SK-N-SH (cell line): Measurements from ENCODE around the gene PNKD. TPM values are rescaled to one million over a fixed set of nuclear protein-coding genes. Genes with fewer than 3 reads are reported as not detected.

ENCODE experiments used
- CTCF ChIA-PET: fragments of 300-600, 350-600 bp; formaldehyde crosslinking; extraction: SDS; loops from one replicate; lab custom pipeline; 2021; lab: Yijun Ruan, JAX
- POLR2A ChIA-PET: fragments of 350-600 bp; sonication (Branson Sonifier 250); formaldehyde crosslinking; extraction: SDS; loops from one replicate; lab custom pipeline; 2020; ENCODE audit warnings: antibody characterized with exemption, inconsistent platforms; lab: Yijun Ruan, JAX
- DNase-seq: peaks from one replicate; pipeline ENCODE4 v3.0.0; 2012
- H2AFZ ChIP-seq: fragments of 200-600 bp; sonication (generic); 2 replicates; pipeline ENCODE4 v1.8.1; 2016; ENCODE audit warnings: antibody characterized with exemption, mild to moderate bottlenecking, low read depth
- H3F3A ChIP-seq: fragments of 200-600 bp; sonication (generic); replicated peaks from 2 replicates; pipeline ENCODE3; 2016; ENCODE audit warnings: antibody characterized with exemption, mild to moderate bottlenecking; ENCODE audit not compliant: insufficient read depth
- H3K27ac ChIP-seq, 2 experiments: fragments of 200-500 bp in 1 of 2; fragments of 200-600 bp in 1 of 2; sonication (Bioruptor generic) in 1 of 2; sonication (generic), shearing (Covaris generic) in 1 of 2; 2 replicates each; pipeline versions ENCODE4 v1.5.1 to v1.6.1; 2014 to 2016; ENCODE audit warnings: low read depth in 2 of 2, inconsistent platforms in 1 of 2, low read length in 1 of 2, mild to moderate bottlenecking in 1 of 2, mixed read lengths in 1 of 2
- H3K27me3 ChIP-seq: fragments of 200-600 bp; sonication (generic), shearing (Covaris generic); 2 replicates; pipeline ENCODE4 v1.6.1; 2016; ENCODE audit warnings: mixed run types; ENCODE audit not compliant: insufficient read depth
- H3K36me3 ChIP-seq, 2 experiments: fragments of 200-500 bp in 1 of 2; fragments of 200-600 bp in 1 of 2; sonication (Bioruptor generic) in 1 of 2; sonication (generic) in 1 of 2; replicated peaks in 1 of 2; 2 replicates each; pipeline versions ENCODE3 to v1.5.1; 2014 to 2016; ENCODE audit warnings: low read length in 1 of 2, mild to moderate bottlenecking in 1 of 2; ENCODE audit not compliant: insufficient read depth in 2 of 2, control insufficient read depth in 1 of 2
- H3K4me1 ChIP-seq, 2 experiments: fragments of 200-500 bp in 1 of 2; fragments of 200-600 bp in 1 of 2; sonication (Bioruptor generic) in 1 of 2; sonication (generic), shearing (Covaris generic) in 1 of 2; 2 replicates each; pipeline versions ENCODE4 v1.5.1 to v1.6.1; 2014 to 2016; ENCODE audit warnings: low read depth in 1 of 2, low read length in 1 of 2, mixed run types in 1 of 2; ENCODE audit not compliant: insufficient read depth in 2 of 2, control insufficient read depth in 1 of 2
- H3K4me2 ChIP-seq: fragments of 200-600 bp; sonication (generic), shearing (Covaris generic); 2 replicates; pipeline ENCODE4 v1.6.1; 2017; ENCODE audit warnings: mixed run types
- H3K4me3 ChIP-seq, 2 experiments: fragments of 200-500 bp in 1 of 2; fragments of 200-600 bp in 1 of 2; sonication (Bioruptor generic) in 1 of 2; sonication (generic), shearing (Covaris generic) in 1 of 2; 2 replicates each; pipeline versions ENCODE4 v1.5.1 to v1.8.1; 2014 to 2016; ENCODE audit warnings: low read depth in 2 of 2, inconsistent platforms in 1 of 2, low read length in 1 of 2, mild to moderate bottlenecking in 1 of 2, mixed read lengths in 1 of 2, moderate library complexity in 1 of 2
- H3K79me2 ChIP-seq: fragments of 200-600 bp; sonication (generic); 2 replicates; pipeline ENCODE4 v1.8.1; 2017; ENCODE audit warnings: mild to moderate bottlenecking; ENCODE audit not compliant: insufficient read depth
- H3K9ac ChIP-seq: fragments of 200-600 bp; sonication (generic); 2 replicates; pipeline ENCODE4 v1.6.1; 2017; ENCODE audit warnings: mixed run types
- H3K9me2 ChIP-seq: fragments of 200-600 bp; sonication (generic); 2 replicates; pipeline ENCODE4 v1.6.1; 2017; ENCODE audit warnings: mixed run types
- H3K9me3 ChIP-seq: fragments of 200-600 bp; sonication (generic); 2 replicates; pipeline ENCODE4 v1.6.1; 2017; ENCODE audit warnings: mixed run types, mild to moderate bottlenecking, moderate library complexity
- H4K20me1 ChIP-seq: fragments of 200-600 bp; sonication (generic); 2 replicates; pipeline ENCODE4 v1.6.1; 2017; ENCODE audit warnings: mild to moderate bottlenecking, mixed run types; ENCODE audit not compliant: insufficient read depth
- FOSL2 ChIP-seq: IDR thresholded peaks from 2 replicates; pipeline ENCODE4 v1.4.0; 2012; ENCODE audit warnings: low read depth, mild to moderate bottlenecking, moderate library complexity, borderline replicate concordance
- FOXJ3 ChIP-seq: sonication (generic); formaldehyde crosslinking; IDR thresholded peaks from 2 replicates; pipeline ENCODE4 v1.5.1; 2020; ENCODE audit warnings: mild to moderate bottlenecking, missing genetic modification reagents
- IRF3 ChIP-seq: fragments of 150-350 bp; IDR thresholded peaks from 2 replicates; pipeline ENCODE4 v1.6.1; 2016; ENCODE audit warnings: mild to moderate bottlenecking, low read depth, low read length
- JUND ChIP-seq: IDR thresholded peaks from 2 replicates; pipeline ENCODE4 v1.4.0; 2012
- MAX ChIP-seq: IDR thresholded peaks from 2 replicates; pipeline ENCODE4 v1.4.0; 2012; ENCODE audit warnings: low read depth
- MEF2A ChIP-seq: IDR thresholded peaks from 2 replicates; pipeline ENCODE4 v1.4.0; 2012; ENCODE audit warnings: low read depth, borderline replicate concordance
- MXI1 ChIP-seq: IDR thresholded peaks from 2 replicates; pipeline ENCODE4 v1.6.1; 2012; ENCODE audit warnings: mild to moderate bottlenecking, low read depth, low read length, improper control_type of control experiment
- NRF1 ChIP-seq: IDR thresholded peaks from 2 replicates; pipeline ENCODE4 v1.6.1; 2012; ENCODE audit warnings: low read depth, mild to moderate bottlenecking, low read length
- RXRA ChIP-seq: IDR thresholded peaks from 2 replicates; pipeline ENCODE4 v1.4.0; 2012; ENCODE audit warnings: low read depth, mild to moderate bottlenecking, borderline replicate concordance
- TCF12 ChIP-seq: IDR thresholded peaks from 2 replicates; pipeline ENCODE4 v1.4.0; 2012
- USF2 ChIP-seq: fragments of 150-350 bp; IDR thresholded peaks from 2 replicates; pipeline ENCODE4 v1.6.1; 2017; ENCODE audit warnings: antibody characterized with exemption, low read length, low read depth, borderline replicate concordance
- YY1 ChIP-seq: IDR thresholded peaks from 2 replicates; pipeline ENCODE4 v1.4.0; 2012; ENCODE audit warnings: low read depth, mild to moderate bottlenecking
- ZBTB33 ChIP-seq: IDR thresholded peaks from 2 replicates; pipeline ENCODE4 v1.4.0; 2012; ENCODE audit warnings: low read depth, borderline replicate concordance
- WGBS: methylation state at CpG from one replicate; pipeline ENCODE4 v1.1.6; 2017; ENCODE audit warnings: low lambda C conversion rate; 5-methylcytosine and 5-hydroxymethylcytosine counted together
- polyA plus RNA-seq, 3 experiments: library from polyadenylated mRNA; depleted of rRNA; stranded (reverse); fragments of >200 nt; gene quantifications; 2 replicates each; pipeline ENCODE4 v1.2.3, GENCODE V29; 2012

The PNKD gene
- polyA plus RNA-seq, 1 of the 3 experiments (the other 2 are of a cell fraction), result 101 TPM

GRCh38 chr2:218228366-218229090, 41.8 kb upstream of the PNKD start:
- H3K27ac ChIP-seq, result peak overlapping the region; percentile 64 to 89; a peak in 3 of 4 replicates
- H3K27me3 ChIP-seq, result no peaks in the 10 kb centered on the region
- DNase-seq, result no peak
- H2AFZ ChIP-seq, result no peak overlapping the region
- H3F3A ChIP-seq, result peaks cover 45% of the 10 kb centered on the region
- peaks cover 0 to 30% of the 10 kb centered on the region in 2 experiments for H3K4me1 ChIP-seq
- peaks cover 86% of the 10 kb centered on the region for H3K79me2 ChIP-seq
- H3K9me3 ChIP-seq, result no peaks in the 10 kb centered on the region
- peak overlapping the region; percentile 38; the same call in 1 of the 2 replicates for H3K4me2 ChIP-seq
- WGBS, result 87% methylated on average over 6 of the region's 6 CpGs
- peak overlapping the region; percentile 20; the same call in 1 of the 2 replicates for H3K9ac ChIP-seq
- no peak overlapping the region for H3K4me3 ChIP-seq
- H4K20me1 ChIP-seq, result peaks cover 25% of the 10 kb centered on the region
- CTCF ChIA-PET, result interaction anchor here (1.0 kb wide), 1 partner anchor 10 kb away, joined by 3 read pairs; no protein-coding TSS in a partner anchor
- H3K36me3 ChIP-seq, result peaks cover 68 to 85% of the 10 kb centered on the region in 2 experiments
- no peaks in the 10 kb centered on the region for H3K9me2 ChIP-seq
- TF ChIP-seq NRF1, result no peak
- TF ChIP-seq MEF2A, result no peak
- TF ChIP-seq IRF3, result no peak
- TF ChIP-seq MXI1, result no peak
- no peak for TF ChIP-seq ZBTB33
- TF ChIP-seq YY1, result no peak
- TF ChIP-seq FOXJ3, result no peak
- no peak for TF ChIP-seq USF2
- POLR2A ChIA-PET, result interaction anchor here (0.7 kb wide), 1 partner anchor 10 kb away, joined by 3 read pairs; no protein-coding TSS in a partner anchor

GRCh38 chr2:218229239-218229638, 41.1 kb upstream of the PNKD start:
- TF ChIP-seq RXRA, result peak; percentile 51; the same call in 1 of the 2 replicates
- TF ChIP-seq MAX, result peak; percentile 54; the same call in 1 of the 2 replicates
- peak; percentile 23; the same call in 1 of the 2 replicates for TF ChIP-seq TCF12
- no peak for TF ChIP-seq ZBTB33
- TF ChIP-seq JUND, result peak; percentile 58
- peak; percentile 72; the same call in 1 of the 2 replicates for TF ChIP-seq FOSL2
- TF ChIP-seq, all 33 proteins: peak for 5
- peaks cover 84% of the 10 kb centered on the region for H3K79me2 ChIP-seq
- H3K4me3 ChIP-seq, result no peak overlapping the region
- no peak for DNase-seq
- peaks cover 46% of the 10 kb centered on the region for H3F3A ChIP-seq
- no peaks in the 10 kb centered on the region for H3K9me3 ChIP-seq
- ChIA-PET POLR2A (interaction anchor here (0.7 to 1.2 kb wide), 2 partner anchors 11 to 12 kb away, joined by 3 to 6 read pairs; partner anchors contain the start of gene ARPC2), CTCF (interaction anchor here (0.7 kb wide), 1 partner anchor 444 kb away, joined by 3 read pairs; no protein-coding TSS in a partner anchor)
- WGBS, result 11% methylated on average over 3 of the region's 3 CpGs
- peak overlapping the region; percentile 38; the same call in 1 of the 2 replicates for H3K4me2 ChIP-seq
- H3K9me2 ChIP-seq, result no peaks in the 10 kb centered on the region
- peaks cover 0 to 25% of the 10 kb centered on the region in 2 experiments for H3K4me1 ChIP-seq
- H3K36me3 ChIP-seq, result peaks cover 65 to 86% of the 10 kb centered on the region in 2 experiments
- H2AFZ ChIP-seq, result no peak overlapping the region
- no peaks in the 10 kb centered on the region for H3K27me3 ChIP-seq
- H3K9ac ChIP-seq, result peak overlapping the region; percentile 20; the same call in 1 of the 2 replicates
- peak overlapping the region; percentile 64 to 89; a peak in 3 of 4 replicates for H3K27ac ChIP-seq
- peaks cover 18% of the 10 kb centered on the region for H4K20me1 ChIP-seq
